Progenitor cell of endocrine pancreas (in vitro differentiated cells): Measurements from ENCODE around the gene ITPK1. TPM values are rescaled to one million over a fixed set of nuclear protein-coding genes. Genes with fewer than 3 reads are reported as not detected.

Experiments used
- DNase-seq: peaks from one replicate; pipeline ENCODE4 v3.0.0; 2021; ENCODE audit warnings: low spot score; ENCODE audit not compliant: unreplicated experiment
- H3K27ac Mint-ChIP-seq: 2 replicates; pipeline ENCODE4 v1.8.0; 2021; ENCODE audit warnings: mild to moderate bottlenecking, moderate library complexity, mixed read lengths
- H3K27me3 Mint-ChIP-seq: 2 replicates; pipeline ENCODE4 v1.8.0; 2021; ENCODE audit warnings: mixed read lengths
- H3K36me3 Mint-ChIP-seq: 2 replicates; pipeline ENCODE4 v1.8.0; 2022; ENCODE audit warnings: mixed read lengths; ENCODE audit not compliant: insufficient read depth
- H3K4me1 Mint-ChIP-seq: 2 replicates; pipeline ENCODE4 v1.8.0; 2021; ENCODE audit warnings: low read depth, mixed read lengths
- H3K4me3 Mint-ChIP-seq: 2 replicates; pipeline ENCODE4 v1.8.0; 2021; ENCODE audit warnings: low read depth, mild to moderate bottlenecking, moderate library complexity, mixed read lengths
- H3K9me3 Mint-ChIP-seq: 2 replicates; pipeline ENCODE4 v1.8.0; 2021; ENCODE audit warnings: low read depth, mixed read lengths
- total RNA-seq: library from RNA; stranded (reverse); gene quantifications from 2 replicates; pipeline ENCODE4 v1.2.1, GENCODE V29; 2021
- TF ChIP-seq, protein P1 (sequence below): fragments of 200-600 bp; sonication (generic); IDR thresholded peaks from one replicate; pipeline ENCODE4 v1.5.0; 2021; ENCODE audit warnings: antibody characterized with exemption, mild to moderate bottlenecking; ENCODE audit not compliant: unreplicated experiment

ITPK1 gene
- total RNA-seq, 1 donor from 2014 or later: 72.0 TPM

DNA sequence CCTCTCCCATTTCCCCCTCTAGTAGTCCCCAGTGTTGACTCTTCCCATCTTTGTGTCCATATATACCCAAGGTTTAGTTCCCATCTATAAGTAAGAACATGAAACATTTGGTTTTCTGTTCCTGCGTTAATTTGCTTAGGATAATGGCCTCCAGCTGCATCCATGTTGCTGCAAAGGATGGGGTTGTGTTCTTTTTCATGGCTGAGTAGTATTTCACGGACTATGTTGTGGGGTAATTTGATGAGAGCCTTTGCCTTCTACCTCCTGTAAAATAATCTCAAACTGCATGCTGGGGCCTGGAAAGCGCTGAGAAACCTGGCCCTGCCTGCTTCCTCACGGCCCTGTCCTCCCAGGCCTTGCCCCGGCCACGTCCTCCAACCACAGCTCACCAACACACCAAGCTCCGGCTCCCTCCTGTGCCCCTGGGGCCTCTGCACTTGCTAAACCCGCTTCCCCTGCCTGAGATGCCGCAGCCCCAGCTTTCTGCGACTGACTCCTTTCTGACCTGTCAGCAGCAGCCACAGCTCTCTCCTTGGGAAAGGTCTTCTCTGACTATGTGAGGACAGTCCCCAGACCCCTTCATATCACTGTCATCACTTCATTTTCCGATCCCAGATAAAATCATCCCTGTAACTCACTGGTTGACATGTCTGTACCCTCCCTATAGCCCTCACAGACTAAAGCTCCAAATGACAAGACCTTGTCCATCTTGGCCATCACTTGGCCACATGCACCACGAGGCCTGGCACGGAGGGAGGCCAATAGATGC lies 19.8 kb downstream of the ITPK1 start:
- Mint-ChIP-seq H3K9me3 (no peaks in the 10 kb centered on the region), H3K27ac (no peak overlapping the region), H3K4me1 (peaks cover 24% of the 10 kb centered on the region), H3K36me3 (no peaks in the 10 kb centered on the region), H3K27me3 (no peaks in the 10 kb centered on the region), H3K4me3 (no peak overlapping the region)
- DNase-seq: no peak
- TF ChIP-seq, protein P1, sequence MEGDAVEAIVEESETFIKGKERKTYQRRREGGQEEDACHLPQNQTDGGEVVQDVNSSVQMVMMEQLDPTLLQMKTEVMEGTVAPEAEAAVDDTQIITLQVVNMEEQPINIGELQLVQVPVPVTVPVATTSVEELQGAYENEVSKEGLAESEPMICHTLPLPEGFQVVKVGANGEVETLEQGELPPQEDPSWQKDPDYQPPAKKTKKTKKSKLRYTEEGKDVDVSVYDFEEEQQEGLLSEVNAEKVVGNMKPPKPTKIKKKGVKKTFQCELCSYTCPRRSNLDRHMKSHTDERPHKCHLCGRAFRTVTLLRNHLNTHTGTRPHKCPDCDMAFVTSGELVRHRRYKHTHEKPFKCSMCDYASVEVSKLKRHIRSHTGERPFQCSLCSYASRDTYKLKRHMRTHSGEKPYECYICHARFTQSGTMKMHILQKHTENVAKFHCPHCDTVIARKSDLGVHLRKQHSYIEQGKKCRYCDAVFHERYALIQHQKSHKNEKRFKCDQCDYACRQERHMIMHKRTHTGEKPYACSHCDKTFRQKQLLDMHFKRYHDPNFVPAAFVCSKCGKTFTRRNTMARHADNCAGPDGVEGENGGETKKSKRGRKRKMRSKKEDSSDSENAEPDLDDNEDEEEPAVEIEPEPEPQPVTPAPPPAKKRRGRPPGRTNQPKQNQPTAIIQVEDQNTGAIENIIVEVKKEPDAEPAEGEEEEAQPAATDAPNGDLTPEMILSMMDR: no peak

DNA sequence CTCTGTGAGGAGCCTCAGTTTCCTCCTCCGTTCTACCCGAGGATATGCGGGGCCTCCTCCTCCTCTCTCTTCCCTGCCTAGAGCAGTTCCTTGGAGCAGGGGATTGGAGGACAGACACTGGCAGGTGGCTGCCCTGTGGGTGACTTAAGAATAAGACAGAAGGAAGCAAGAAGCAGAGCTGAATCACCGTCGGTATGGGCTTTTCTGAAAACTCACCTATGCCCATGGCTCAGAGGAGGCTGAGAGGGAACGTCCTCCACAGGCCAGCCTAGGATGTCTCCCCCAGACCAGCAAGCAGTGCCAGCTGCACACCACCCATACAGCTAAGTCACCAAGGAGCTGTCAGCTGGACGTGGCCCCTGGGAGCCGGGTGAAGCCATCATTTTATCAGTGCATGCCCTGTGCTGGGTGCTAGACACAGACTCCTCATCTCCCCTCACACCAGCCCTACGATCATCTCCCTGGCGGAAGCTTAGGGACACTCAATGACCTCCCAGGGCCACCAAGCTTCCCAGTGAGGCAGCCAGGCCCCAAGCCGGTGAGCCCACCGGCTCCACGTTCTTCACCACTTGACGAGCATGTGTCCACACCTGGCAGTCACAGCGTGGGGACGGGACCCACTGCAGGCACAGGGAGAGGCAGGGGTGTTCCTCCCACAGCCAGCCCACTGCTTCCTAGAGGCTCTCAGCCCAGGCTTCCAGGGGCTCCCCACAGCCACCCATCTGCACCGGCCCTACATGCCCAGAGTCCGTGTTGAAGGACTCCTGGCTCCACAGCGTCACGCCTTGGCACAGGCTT lies 21.4 kb downstream of the ITPK1 start:
- H3K9me3 Mint-ChIP-seq: no peaks in the 10 kb centered on the region
- no peaks in the 10 kb centered on the region for H3K27me3 Mint-ChIP-seq
- no peak overlapping the region for H3K27ac Mint-ChIP-seq
- H3K36me3 Mint-ChIP-seq: no peaks in the 10 kb centered on the region
- H3K4me1 Mint-ChIP-seq: peaks cover 13% of the 10 kb centered on the region
- no peak overlapping the region for H3K4me3 Mint-ChIP-seq
- TF ChIP-seq, protein P1: no peak
- DNase-seq: no peak

DNA sequence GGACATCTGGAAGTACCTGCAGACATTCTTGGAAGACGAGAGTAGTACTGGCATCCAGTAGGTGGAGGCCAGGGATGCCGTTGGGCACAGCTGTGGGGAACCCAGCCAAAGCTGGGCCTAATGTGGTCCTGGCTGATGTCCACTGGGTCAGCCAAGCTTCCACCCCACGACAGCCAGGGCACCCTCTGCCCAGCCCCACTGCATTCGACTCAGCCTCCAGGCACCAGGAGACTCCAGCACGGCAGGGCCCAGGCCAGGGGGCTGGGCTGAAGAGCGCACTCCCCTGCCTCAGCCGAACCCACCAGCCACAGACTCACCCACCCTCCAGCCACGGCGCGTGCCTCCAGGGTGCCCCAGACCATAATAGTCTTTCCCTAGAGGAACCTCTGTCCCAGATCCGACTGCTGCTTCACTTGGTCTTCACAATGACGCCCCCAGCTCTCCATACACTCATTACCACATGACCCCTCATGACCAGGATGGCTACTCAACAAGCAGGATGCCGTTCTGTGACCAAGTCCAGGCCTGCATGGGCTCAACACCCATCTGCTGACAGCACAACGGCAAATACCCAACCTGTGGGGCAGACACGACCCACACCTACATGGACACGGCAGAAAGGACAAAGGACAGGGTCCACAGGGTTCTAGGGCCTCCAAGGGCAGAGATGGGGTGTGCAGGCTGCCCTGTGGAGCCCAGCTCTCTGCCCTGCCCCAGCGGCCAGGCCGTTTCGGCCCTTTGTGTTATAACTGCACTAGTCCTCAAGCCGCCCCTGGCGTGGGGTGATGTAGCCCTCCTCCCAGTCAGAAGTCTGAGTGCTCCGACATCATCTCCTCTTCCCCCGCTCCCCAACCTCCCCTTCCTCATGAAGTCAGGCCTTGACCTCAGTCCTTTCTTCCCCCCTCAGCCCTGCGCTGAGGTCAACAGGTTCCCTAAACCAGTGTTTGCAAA lies 22.8 kb downstream of the ITPK1 start:
- Mint-ChIP-seq H3K27ac (peak overlapping the region; percentile 52), H3K9me3 (no peaks in the 10 kb centered on the region), H3K36me3 (no peaks in the 10 kb centered on the region), H3K4me3 (no peak overlapping the region), H3K4me1 (peaks cover 6% of the 10 kb centered on the region), H3K27me3 (no peaks in the 10 kb centered on the region)
- TF ChIP-seq, protein P1: no peak
- no peak for DNase-seq

DNA sequence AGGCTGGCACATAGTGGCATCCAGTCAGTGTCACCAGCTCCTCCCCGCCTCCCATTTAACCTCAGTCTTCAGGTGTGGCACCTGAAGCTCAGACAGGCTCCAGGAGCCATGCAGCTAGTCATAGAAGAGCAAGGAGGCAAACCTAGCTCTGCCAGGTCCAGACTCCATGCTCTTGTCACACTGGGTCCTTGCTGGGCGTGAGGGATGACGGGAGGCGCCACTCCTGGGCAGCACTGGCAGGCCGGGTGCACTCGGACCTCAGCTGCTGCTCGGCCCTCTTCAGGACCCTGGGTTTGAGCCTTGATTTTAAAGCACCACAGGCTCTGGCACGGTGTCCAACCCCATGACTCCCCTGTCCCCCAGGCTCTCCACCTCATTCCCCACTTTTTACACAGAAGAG lies 24.1 kb downstream of the ITPK1 start:
- Mint-ChIP-seq H3K9me3 (no peaks in the 10 kb centered on the region), H3K4me1 (peaks cover 7% of the 10 kb centered on the region), H3K27me3 (no peaks in the 10 kb centered on the region), H3K4me3 (no peak overlapping the region), H3K27ac (no peak overlapping the region), H3K36me3 (no peaks in the 10 kb centered on the region)
- DNase-seq: no peak
- TF ChIP-seq, protein P1: no peak
